ENCODE measurements around the gene RAN. TPM values are rescaled to one million over a fixed set of nuclear protein-coding genes. Genes with fewer than 3 reads are reported as not detected.

The RAN gene
- polyA plus RNA-seq, 1 of the 3 experiments (the other 2 are of a cell fraction) = 865 TPM

DNA sequence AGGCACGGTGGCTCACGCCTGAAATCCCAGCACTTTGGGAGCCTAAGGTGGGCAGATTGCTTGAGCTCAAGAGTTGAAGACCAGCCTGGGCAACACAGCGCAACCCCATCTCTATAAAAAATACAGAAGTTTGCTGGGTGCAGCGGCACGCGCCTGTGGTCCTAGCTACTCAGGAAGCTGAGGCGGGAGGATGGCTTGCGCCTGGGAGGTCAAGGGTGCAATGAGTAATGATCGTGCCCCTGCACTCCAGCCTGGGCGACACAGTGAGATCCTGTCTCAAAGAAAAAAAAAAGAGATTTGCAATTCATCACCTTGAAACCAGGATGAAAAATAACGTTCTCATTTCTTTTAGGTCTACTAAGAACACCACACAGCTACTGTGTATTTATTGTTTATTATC, 36.9 kb upstream of the RAN start:
- Histone ChIP-seq H3K4me1 (ENCODE audit: control insufficient read depth in 1 of 2, insufficient read depth in 2 of 2, low read depth in 1 of 2, low read length in 1 of 2) (peaks cover 0 to 15% of the 10 kb centered on the region in 2 experiments; a peak in 1 of 4 replicates), H3K4me3 (ENCODE audit: low read depth in 2 of 2, low read length in 1 of 2) (no peak overlapping the region), H3K9me2 (no peaks in the 10 kb centered on the region), H3K79me2 (ENCODE audit: insufficient read depth) (peaks cover 86% of the 10 kb centered on the region), H3K4me2 (no peak overlapping the region), H3K9me3 (no peaks in the 10 kb centered on the region), H3K27ac (ENCODE audit: low read depth in 2 of 2, low read length in 1 of 2) (no peak overlapping the region), H3K9ac (no peak overlapping the region), H2AFZ (ENCODE audit: low read depth) (no peak overlapping the region), H4K20me1 (ENCODE audit: insufficient read depth) (peaks cover 46% of the 10 kb centered on the region), H3K27me3 (ENCODE audit: insufficient read depth) (no peaks in the 10 kb centered on the region), H3K36me3 (replicated peaks in 1 of 2; ENCODE audit: control insufficient read depth in 1 of 2, insufficient read depth in 2 of 2, low read length in 1 of 2) (no peaks in the 10 kb centered on the region), H3F3A (replicated peaks; ENCODE audit: insufficient read depth) (peaks cover 5% of the 10 kb centered on the region)
- TF ChIP-seq ELF1 (IDR thresholded peaks at IDR 0.05) = no peak
- no peak for TF ChIP-seq NFIC (IDR thresholded peaks at IDR 0.05; ENCODE audit: borderline replicate concordance)
- TF ChIP-seq RAD21 (IDR thresholded peaks at IDR 0.05; ENCODE audit: low read length) = no peak
- no peak for TF ChIP-seq FOXJ3 (CRISPR knock-in tag; IDR thresholded peaks at IDR 0.05)
- TF ChIP-seq EZH2phosphoT487 (IDR thresholded peaks at IDR 0.05; ENCODE audit: borderline replicate concordance, low read depth) = no peak
- TF ChIP-seq POLR2AphosphoS5 (IDR thresholded peaks at IDR 0.05; ENCODE audit: low read depth, low read length) = no peak
- TF ChIP-seq, protein P1, sequence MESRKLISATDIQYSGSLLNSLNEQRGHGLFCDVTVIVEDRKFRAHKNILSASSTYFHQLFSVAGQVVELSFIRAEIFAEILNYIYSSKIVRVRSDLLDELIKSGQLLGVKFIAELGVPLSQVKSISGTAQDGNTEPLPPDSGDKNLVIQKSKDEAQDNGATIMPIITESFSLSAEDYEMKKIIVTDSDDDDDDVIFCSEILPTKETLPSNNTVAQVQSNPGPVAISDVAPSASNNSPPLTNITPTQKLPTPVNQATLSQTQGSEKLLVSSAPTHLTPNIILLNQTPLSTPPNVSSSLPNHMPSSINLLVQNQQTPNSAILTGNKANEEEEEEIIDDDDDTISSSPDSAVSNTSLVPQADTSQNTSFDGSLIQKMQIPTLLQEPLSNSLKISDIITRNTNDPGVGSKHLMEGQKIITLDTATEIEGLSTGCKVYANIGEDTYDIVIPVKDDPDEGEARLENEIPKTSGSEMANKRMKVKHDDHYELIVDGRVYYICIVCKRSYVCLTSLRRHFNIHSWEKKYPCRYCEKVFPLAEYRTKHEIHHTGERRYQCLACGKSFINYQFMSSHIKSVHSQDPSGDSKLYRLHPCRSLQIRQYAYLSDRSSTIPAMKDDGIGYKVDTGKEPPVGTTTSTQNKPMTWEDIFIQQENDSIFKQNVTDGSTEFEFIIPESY (IDR thresholded peaks at IDR 0.05; ENCODE audit: borderline replicate concordance, low read depth) = no peak
- no peak for TF ChIP-seq TEAD4 (IDR thresholded peaks at IDR 0.05; ENCODE audit: borderline replicate concordance, insufficient read depth)
- TF ChIP-seq, protein P2, sequence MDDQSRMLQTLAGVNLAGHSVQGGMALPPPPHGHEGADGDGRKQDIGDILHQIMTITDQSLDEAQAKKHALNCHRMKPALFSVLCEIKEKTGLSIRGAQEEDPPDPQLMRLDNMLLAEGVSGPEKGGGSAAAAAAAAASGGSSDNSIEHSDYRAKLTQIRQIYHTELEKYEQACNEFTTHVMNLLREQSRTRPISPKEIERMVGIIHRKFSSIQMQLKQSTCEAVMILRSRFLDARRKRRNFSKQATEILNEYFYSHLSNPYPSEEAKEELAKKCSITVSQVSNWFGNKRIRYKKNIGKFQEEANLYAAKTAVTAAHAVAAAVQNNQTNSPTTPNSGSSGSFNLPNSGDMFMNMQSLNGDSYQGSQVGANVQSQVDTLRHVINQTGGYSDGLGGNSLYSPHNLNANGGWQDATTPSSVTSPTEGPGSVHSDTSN (IDR thresholded peaks at IDR 0.05) = no peak
- TF ChIP-seq, protein P3, sequence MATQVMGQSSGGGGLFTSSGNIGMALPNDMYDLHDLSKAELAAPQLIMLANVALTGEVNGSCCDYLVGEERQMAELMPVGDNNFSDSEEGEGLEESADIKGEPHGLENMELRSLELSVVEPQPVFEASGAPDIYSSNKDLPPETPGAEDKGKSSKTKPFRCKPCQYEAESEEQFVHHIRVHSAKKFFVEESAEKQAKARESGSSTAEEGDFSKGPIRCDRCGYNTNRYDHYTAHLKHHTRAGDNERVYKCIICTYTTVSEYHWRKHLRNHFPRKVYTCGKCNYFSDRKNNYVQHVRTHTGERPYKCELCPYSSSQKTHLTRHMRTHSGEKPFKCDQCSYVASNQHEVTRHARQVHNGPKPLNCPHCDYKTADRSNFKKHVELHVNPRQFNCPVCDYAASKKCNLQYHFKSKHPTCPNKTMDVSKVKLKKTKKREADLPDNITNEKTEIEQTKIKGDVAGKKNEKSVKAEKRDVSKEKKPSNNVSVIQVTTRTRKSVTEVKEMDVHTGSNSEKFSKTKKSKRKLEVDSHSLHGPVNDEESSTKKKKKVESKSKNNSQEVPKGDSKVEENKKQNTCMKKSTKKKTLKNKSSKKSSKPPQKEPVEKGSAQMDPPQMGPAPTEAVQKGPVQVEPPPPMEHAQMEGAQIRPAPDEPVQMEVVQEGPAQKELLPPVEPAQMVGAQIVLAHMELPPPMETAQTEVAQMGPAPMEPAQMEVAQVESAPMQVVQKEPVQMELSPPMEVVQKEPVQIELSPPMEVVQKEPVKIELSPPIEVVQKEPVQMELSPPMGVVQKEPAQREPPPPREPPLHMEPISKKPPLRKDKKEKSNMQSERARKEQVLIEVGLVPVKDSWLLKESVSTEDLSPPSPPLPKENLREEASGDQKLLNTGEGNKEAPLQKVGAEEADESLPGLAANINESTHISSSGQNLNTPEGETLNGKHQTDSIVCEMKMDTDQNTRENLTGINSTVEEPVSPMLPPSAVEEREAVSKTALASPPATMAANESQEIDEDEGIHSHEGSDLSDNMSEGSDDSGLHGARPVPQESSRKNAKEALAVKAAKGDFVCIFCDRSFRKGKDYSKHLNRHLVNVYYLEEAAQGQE (IDR thresholded peaks at IDR 0.05; ENCODE audit: low read depth, low read length) = no peak
- DNase-seq = no peak
- CTCF ChIA-PET = interaction anchor here (5.0 kb wide), 1 partner anchor 9 kb away, joined by 25 read pairs; no protein-coding TSS in a partner anchor
- POLR2A ChIA-PET = no interaction called here
- 94% methylated on average over 11 of the region's 11 CpGs for WGBS (ENCODE audit: low lambda C conversion rate)

DNA sequence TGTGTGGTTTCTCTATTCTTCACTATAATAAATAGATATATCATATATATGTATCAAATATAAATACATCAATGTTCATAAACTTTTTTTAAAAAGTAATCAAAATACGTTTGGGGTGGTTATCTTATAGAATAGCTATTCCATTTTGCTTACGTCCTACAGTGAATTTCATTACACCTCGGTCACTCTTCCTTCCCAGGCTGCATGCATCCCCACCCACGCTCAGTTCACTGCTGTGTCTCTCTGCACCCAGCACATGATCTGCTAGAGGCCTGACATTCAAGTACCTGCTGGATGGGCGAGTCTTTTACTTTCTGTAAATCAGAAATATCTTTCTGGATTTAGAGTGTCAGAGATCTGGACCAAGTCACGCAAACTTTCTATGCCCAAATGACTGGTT, 36.4 kb upstream of the RAN start:
- Histone ChIP-seq H3K79me2 (ENCODE audit: insufficient read depth) (peaks cover 82% of the 10 kb centered on the region), H3K27ac (ENCODE audit: low read depth in 2 of 2, low read length in 1 of 2) (no peak overlapping the region), H3K9me2 (no peaks in the 10 kb centered on the region), H3K36me3 (replicated peaks in 1 of 2; ENCODE audit: control insufficient read depth in 1 of 2, insufficient read depth in 2 of 2, low read length in 1 of 2) (no peaks in the 10 kb centered on the region), H3K9ac (no peak overlapping the region), H3K4me3 (ENCODE audit: low read depth in 2 of 2, low read length in 1 of 2) (no peak overlapping the region), H3K9me3 (no peaks in the 10 kb centered on the region), H4K20me1 (ENCODE audit: insufficient read depth) (peaks cover 42% of the 10 kb centered on the region), H3K4me2 (no peak overlapping the region), H3K4me1 (ENCODE audit: control insufficient read depth in 1 of 2, insufficient read depth in 2 of 2, low read depth in 1 of 2, low read length in 1 of 2) (peaks cover 0 to 13% of the 10 kb centered on the region in 2 experiments; a peak in 1 of 4 replicates), H2AFZ (ENCODE audit: low read depth) (no peak overlapping the region), H3F3A (replicated peaks; ENCODE audit: insufficient read depth) (peaks cover 5% of the 10 kb centered on the region), H3K27me3 (ENCODE audit: insufficient read depth) (no peaks in the 10 kb centered on the region)
- TF ChIP-seq, protein P1 (IDR thresholded peaks at IDR 0.05; ENCODE audit: borderline replicate concordance, low read depth) = no peak
- TF ChIP-seq, protein P4, sequence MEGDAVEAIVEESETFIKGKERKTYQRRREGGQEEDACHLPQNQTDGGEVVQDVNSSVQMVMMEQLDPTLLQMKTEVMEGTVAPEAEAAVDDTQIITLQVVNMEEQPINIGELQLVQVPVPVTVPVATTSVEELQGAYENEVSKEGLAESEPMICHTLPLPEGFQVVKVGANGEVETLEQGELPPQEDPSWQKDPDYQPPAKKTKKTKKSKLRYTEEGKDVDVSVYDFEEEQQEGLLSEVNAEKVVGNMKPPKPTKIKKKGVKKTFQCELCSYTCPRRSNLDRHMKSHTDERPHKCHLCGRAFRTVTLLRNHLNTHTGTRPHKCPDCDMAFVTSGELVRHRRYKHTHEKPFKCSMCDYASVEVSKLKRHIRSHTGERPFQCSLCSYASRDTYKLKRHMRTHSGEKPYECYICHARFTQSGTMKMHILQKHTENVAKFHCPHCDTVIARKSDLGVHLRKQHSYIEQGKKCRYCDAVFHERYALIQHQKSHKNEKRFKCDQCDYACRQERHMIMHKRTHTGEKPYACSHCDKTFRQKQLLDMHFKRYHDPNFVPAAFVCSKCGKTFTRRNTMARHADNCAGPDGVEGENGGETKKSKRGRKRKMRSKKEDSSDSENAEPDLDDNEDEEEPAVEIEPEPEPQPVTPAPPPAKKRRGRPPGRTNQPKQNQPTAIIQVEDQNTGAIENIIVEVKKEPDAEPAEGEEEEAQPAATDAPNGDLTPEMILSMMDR (IDR thresholded peaks at IDR 0.05) = no peak
- TF ChIP-seq TAF1 (IDR thresholded peaks at IDR 0.05; ENCODE audit: borderline replicate concordance, low read depth, low read length) (no peak), SIN3A (IDR thresholded peaks at IDR 0.05; ENCODE audit: borderline replicate concordance, low read depth, low read length) (no peak)
- TF ChIP-seq, protein P5, sequence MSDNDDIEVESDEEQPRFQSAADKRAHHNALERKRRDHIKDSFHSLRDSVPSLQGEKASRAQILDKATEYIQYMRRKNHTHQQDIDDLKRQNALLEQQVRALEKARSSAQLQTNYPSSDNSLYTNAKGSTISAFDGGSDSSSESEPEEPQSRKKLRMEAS (IDR thresholded peaks at IDR 0.05; ENCODE audit: low read depth) = no peak
- 91% methylated on average over 6 of the region's 6 CpGs for WGBS (ENCODE audit: low lambda C conversion rate)
- CTCF ChIA-PET = interaction anchor here (5.0 kb wide), 1 partner anchor 10 kb away, joined by 25 read pairs; no protein-coding TSS in a partner anchor
- DNase-seq = no peak
- POLR2A ChIA-PET = no interaction called here

Data from SK-N-SH (cell line).